Esophagus squamous epithelium (tissue), 4 donors: Measurements from ENCODE around the gene RCC1.

Experiments
- CTCF ChIP-seq, 6 experiments: fragments of 450-650 bp in 4 of 6; fragments of 200-600 bp in 2 of 6; sonication (generic) in 2 of 6; IDR thresholded peaks; one replicate each; pipeline ENCODE4 v1.5.1; 2016 to 2019; ENCODE audit warnings: antibody characterized with exemption in 6 of 6, mild to moderate bottlenecking in 4 of 6, moderate library complexity in 4 of 6
- POLR2A ChIP-seq, 4 donors: fragments of 450-650 bp; IDR thresholded peaks; one replicate each; pipeline ENCODE4 v1.6.1; 2017; ENCODE audit warnings: antibody characterized with exemption in 4 of 4, mild to moderate bottlenecking in 4 of 4, moderate library complexity in 3 of 4

GRCh38 chr1:28526886-28527285 is 21.0 kb downstream of the RCC1 start:
- no peak for TF ChIP-seq CTCF (IDR thresholded peaks at IDR 0.05)
- no peak for TF ChIP-seq POLR2A (IDR thresholded peaks at IDR 0.05)
